NCI-H187 (cell line): Measurements from ENCODE around the gene PFDN1.
"Not testable (repeated sequence)": the region's sequence is repeated elsewhere in the genome, so short reads cannot be mapped to it uniquely, and the experiment has no call there.

ENCODE experiments used
- DNase-seq, 2 experiments: peaks; one replicate each; lab custom pipeline; 2025; lab: John Stamatoyannopoulos, UW

The PFDN1 gene

DNA sequence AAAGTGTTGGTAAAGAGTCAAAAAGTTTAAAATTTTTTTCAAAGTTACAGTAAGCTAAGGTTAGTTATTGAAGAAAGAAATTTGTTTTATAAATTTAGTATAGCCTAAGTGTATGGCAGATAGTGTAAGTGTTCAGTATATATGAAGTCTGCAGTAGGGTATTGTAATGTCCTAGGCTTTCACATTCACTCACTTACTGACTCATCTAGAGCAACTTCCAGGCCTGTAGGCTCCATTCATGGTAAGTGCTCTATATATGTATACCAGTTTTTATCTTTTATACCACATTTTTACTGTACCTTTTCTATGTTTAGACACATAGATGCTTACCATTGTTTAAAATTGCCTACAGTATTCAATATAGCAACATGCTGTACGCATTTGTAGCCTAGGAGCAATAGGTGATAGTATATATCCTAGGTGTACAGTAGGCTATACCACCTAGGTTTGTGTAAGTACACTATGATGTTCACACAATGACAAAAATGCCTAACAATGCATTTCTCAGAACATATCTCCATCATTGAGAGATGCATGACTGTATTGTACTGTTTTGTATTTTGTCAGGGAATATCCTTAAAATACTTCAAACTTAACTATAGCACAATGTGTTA is 89.4 kb downstream of the PFDN1 start:
- no peak for DNase-seq

DNA sequence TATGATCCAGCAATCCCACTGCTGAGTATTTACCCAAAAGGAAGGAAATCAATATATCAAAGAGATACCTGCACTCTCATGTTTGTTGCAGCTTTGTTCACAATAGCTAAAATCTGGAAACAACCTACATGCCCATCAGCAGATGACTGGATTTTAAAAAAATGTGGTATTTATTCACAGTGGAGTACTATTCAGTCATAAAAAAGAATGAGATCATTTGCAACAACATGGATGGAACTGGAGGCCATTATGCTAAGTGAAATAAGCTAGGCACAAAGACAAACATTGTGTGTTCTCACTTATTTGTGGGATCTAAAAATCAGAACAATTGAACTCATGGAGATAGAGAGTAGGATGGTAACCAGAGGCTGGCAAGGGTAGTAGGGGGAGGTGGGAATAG is 94.8 kb downstream of the PFDN1 start:
- DNase-seq = no peak

DNA sequence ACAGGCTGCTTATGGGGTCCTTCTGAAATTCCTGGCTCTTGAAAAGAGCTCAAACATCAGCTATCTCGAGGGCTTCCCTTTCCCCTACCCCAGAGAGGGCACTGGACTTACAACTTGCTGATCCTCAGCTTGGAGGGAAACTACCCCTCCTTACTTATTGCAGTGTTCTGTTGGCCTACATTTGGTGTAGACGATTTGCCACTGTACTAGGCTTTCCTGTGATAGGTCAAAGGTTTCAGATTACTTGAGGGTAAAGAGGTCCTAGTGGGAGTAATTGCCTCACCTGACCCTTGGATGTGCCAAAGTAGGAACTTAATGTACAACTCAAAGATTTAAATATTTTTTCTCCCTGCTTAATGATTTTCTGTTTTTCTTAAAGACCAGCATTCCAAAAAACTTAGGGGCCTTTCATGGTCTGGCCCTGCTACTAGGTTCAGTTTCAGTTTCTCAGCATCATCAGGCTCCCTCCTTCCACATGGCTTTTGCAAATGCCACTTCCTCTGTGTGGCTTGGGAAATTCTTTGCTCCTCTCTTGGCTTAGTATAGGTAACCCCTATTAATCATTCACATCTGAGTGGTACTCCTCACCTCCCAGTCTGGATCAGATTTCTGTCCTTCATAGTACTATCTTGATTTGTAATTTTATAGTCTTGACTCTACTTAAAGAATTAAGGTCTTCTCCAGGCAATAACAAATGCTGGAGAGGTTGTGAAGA is 95.5 kb downstream of the PFDN1 start:
- DNase-seq = no peak

DNA sequence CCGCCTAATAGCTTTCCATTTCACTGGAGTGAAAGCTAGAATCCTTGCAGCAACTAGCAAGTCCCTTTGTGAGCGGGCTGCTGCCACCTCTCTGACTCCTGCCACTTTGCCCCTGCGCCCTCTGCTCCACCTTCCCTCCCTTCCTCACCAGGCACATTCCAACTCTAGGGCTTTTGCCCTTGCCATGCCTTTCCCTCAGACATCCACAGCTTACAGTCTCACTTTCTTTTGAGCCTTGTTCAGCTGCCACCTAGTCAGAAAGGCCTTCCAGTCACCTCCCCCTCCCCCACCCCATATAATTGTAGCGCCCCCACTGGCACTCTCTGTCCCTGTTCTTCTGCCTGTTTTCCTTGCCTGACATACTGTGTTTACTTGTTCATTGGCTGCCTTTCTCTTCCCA is 96.9 kb downstream of the PFDN1 start:
- no peak for DNase-seq

DNA sequence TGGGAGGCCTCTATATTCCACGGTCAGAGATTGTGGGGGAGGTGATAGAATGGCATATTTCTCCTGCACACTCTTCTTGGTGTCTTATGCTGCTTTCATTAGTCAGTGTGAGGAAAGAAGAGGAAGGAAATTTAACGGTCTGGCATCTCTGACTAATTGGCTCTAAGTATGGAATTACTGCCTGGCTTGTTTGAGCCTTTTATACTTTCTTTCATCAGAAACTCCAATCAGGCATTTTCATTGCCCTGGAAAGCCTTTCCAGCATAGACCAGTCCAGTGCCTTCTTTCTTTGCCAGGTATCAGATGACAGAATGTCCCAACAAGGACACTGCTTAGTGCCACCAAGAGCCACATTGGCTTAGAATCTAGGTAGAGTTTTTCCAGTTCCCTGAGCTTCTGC is 97.7 kb downstream of the PFDN1 start:
- no peak for DNase-seq

DNA sequence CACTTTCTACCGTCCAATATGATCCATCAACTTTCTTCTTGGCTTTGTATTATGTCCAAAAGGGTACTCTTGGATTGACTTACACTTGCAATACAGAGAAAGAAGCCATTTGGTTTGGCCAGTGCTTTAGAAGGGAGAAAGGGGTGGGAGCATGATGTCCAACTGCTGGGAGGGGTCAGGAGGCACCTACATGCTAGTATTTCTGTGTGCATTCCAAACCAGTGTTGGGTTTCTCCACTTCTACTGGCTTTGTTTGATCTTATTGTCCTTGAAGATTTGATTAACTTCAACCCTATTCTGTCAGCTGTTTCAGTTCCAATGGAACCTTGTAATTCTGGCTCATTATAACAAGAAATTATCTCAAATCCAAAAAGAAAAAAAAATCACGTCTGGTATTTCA is 100.3 kb downstream of the PFDN1 start:
- DNase-seq = no peak

DNA sequence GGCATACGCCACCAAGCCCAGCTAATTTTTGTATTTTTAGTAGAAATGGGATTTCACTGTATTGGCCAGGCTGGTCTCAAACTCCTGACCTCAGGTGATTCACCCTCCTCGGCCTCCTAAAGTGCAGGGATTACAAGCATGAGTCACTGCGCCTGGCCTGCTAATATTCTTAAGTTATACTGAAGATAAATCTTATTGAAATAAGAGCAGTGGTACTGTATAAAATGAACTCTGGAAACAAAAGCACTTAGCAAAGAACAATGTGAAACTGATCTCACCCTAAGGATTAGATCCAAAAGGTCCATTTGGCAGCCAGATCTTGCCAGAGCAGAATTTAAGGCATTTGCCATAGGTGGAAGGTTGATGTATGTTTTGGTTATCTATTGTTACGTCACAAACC is 100.8 kb downstream of the PFDN1 start:
- DNase-seq = no peak

DNA sequence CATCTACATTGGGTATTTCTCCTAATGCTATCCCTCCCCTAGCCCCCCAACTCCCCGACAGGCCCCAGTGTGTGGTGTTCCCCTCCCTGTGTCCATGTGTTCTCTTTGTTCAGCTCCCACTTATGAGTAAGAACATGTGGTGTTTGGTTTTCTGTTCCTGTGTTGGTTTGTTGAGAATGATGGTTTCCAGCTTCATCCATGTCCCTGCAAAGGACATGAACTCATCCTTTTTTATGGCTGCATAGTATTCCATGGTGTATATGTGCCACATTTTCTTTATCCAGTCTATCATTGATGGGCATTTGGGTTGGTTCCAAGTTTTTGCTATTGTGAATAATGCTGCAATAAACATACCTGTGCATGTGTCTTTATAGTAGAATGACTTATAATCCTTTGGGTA is 104.0 kb downstream of the PFDN1 start:
- DNase-seq = not testable (repeated sequence)

DNA sequence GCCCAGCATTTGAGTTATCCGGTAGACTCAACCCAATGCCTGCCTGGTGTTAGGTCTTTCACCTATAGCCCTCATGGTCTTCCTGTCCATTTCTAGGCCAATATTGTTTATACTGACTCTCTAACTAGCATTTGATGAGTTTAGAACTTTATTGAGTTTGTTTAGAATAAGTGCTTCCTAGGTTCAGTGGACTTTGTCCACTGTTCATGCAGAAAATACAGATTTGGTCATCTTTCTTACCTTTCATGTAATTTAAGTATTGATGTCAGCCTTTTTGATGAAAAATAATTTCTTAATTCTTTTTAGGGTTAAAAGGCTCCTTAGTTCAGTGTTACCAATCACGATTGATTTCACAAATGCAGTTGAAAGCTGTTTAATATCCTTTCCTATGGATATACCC is 105.9 kb downstream of the PFDN1 start:
- DNase-seq = no peak

DNA sequence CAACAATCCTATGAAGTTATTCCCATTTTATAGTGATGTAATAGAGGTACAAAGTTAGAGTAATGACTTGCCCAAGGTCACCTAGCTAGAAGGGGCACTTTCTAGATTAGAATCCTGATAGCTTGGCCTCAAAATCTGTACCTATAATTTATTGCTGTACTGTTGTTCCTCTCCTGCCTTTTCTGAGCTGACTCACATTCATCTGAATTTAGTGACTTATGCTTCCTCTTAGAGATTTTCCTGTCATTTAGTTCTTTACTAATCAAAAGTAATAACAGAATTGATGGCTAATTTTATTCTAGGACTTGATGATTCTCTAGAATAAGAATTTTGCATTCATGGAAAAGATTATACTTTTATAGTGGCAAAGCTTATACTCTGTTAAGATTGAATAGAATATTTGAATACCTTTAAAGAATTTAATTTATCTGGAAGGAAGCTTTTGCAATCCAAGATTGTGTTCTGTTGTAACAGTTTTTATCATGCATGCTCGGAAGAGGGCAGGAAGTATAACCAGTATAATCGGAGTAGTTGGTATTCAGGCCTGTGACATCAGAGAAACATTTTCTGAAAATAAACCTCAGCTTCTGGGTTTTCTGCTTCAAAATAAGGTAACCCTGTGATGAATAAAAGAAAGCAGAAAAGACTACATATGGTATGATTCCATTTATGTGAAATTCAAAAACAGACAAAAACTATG is 106.6 kb downstream of the PFDN1 start:
- no peak for DNase-seq
